ENCODE results near the gene NHSL1.

NHSL1 gene

GRCh38 chr6:138498629-138499302, 528 bp downstream of the NHSL1 start:
- DNase-seq (ENCODE audit: low spot score) = no peak

DNA sequence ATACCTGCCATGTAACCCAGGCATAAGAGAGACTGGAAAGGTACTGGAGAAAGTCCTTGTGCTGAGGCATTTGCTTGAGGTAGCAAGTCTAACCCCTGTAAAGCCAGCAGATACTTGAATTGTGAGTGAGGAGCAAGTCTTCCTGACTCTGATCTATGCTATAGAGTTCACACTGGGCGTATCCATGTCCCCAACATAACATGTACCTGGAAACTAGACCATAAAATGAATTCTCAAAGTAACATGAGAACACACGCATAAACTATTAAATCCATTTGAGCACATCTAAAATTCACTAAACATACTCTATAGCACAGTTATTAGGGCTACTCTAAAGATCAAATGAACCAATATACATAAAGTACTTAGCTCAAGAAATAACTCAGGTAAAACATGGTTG, 2.0 kb downstream of the NHSL1 start:
- DNase-seq (ENCODE audit: low spot score) = no peak

- DNase-seq (ENCODE audit: low spot score) = no peak
These were observed 5.0 kb downstream of the NHSL1 start for GRCh38 chr6:138494312-138494711.

DNA sequence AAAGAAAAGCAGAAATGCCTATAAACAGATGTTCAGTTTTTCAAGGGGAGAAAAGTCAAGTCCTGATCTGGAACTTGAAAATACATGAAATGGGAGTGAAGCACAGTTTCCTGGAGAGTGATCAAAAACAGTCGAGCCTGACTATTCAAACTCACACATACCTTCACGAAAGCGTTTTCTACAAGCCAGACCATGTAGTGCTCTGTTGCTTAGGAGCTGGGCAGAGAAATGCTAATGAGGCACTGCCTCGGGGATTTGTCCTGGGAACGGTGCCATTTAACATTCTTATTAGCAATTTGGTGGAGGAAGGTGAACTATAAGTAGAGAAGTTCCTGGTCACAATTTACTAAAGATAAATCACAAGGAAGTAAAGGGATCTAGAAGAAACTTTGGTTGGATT, 5.9 kb downstream of the NHSL1 start:
- peak; percentile 20 for DNase-seq (ENCODE audit: low spot score)

GRCh38 chr6:138492871-138493270, 6.4 kb downstream of the NHSL1 start:
- no peak for DNase-seq (ENCODE audit: low spot score)

- no peak for DNase-seq (ENCODE audit: low spot score)
These were observed 7.2 kb downstream of the NHSL1 start for GRCh38 chr6:138492113-138492512.

GRCh38 chr6:138491017-138491416, 8.3 kb downstream of the NHSL1 start:
- no peak for DNase-seq (ENCODE audit: low spot score)

GRCh38 chr6:138489846-138490245, 9.4 kb downstream of the NHSL1 start:
- DNase-seq (ENCODE audit: low spot score) = no peak

DNA sequence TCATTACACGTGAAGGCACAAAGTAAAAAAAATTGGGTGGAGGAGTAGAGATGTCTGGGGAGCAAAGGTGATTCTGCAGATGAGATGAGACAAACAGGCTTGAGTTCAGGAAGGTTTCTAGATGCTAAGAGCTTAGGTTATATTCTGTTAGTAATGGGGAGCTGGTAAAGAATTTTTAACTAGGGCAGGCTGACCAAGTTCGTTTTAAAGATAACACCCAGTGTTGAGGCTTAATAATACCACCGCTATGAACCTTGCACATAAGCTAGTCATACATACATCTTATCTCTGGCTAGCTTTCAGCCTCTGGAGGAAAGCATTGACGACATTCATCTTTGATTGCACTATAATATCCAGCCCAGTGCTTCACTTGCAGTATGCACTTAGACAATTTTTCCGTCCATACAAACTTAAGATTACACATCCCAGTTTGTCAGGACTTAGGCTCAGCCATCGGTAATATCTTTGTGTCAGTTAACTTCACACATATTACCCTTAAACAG, 12.1 kb downstream of the NHSL1 start:
- no peak for DNase-seq (ENCODE audit: low spot score)

- DNase-seq (ENCODE audit: low spot score) = no peak
These were observed 12.8 kb downstream of the NHSL1 start for GRCh38 chr6:138486249-138487101.

- DNase-seq (ENCODE audit: low spot score) = no peak
These were observed 13.6 kb downstream of the NHSL1 start for GRCh38 chr6:138485586-138486248.

DNA sequence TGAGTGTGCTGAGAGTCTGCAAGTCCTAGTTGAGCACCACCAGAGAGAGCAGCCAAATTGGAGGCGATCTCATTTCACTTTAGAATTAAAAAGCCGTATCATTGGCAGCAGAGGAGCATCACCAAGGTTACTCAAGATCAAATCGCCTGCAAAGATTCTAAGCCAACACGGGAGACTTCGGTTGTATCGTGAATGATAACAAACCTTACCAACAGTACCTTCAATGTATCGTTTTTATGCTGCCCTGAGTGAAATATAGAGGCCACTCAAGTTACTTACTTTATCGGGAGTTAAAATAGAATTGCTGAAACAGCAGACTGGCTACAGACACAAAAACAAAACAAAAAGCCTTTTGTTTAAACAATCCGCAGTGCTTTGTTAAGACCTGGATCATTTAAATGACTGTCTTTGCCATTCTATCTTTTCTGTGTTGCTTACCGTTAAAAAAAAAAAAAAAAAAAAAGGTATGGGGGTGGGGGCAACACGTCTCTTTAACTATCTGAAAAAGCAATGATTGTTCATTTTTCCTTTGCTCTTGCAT, 14.2 kb downstream of the NHSL1 start:
- DNase-seq (ENCODE audit: low spot score) = peak; percentile 17

DNA sequence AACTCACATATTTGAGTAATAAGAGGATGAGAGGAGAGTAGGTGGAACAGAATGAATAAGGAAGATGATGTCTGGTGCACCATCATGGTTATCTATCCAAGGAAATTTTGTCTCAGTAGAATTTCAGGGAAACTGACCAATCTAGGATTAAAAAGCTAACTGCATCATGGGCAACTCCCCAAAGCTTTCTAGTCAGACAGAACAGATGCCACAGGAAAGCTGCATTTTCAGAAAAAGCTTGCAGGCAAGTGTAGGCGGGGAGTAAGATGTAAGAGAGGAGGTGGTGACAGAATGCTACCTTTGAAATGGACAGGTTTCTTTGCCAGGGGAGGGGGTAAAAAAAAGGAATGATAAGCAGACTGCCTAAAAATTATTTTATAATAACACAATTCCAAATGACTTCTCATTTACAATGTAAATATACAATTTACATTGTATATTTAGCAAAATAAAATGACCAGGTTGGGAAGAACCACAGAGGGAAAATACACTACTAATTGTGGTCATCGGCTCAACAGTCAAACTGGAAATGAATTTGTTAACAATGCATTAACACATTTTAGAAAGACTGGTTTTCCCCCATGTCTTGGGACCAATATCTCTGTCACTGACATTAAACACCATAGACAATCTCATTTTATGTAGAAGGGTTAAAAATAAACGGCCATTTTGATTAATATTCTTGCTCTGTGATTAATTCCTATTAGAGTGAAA, 15.1 kb downstream of the NHSL1 start:
- DNase-seq (ENCODE audit: low spot score) = no peak

DNA sequence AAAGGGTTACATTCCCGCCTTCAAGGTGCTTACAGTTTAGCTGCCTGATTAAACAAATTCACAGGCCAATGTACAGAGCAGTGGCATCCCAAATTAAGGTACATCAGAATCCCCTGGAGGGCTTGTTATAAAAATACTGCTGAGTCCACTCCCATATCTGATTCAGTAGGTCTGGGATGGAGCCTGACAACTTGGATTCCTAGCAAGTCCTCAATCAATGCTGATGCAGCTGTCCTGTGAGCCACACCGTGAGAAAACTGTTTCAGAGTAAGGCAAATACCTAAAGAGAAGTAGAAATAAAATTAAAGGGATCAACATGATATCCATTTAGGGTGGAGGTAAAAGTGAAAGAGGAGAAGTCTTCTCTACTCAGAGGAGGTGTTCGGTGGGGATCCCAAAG, 16.5 kb downstream of the NHSL1 start:
- no peak for DNase-seq (ENCODE audit: low spot score)

DNA sequence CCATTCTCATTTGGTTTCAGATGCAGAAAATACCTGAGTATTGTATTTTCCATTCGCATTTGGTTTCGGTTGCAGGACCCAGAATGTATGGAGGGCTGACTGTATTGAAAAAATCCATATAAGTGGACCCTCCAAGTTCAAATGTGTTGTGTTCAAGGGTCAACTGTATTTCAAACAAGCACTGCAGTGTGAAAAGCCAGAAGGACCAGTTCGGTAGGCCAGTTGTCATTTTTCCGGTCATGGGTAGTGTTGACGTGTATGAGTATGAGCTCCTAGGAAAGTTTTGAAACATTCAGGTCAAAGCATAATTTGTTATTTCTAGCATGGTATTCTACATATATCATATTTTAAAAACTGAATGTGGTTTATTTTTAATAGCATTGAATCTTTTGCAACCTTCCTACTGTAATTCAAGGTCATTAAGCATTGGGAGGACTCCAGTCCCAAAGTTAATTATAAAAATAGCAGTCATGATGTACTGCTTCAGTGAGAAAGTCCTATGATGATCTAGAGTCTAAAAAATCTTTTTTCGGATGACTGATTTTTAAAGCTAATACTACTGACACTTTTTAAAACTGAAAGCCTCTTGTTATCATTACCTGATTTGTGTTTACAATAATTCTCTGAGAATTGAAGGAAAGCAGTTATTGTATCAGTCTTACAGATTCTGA, 18.9 kb downstream of the NHSL1 start:
- no peak for DNase-seq (ENCODE audit: low spot score)

GRCh38 chr6:138477913-138478539, 21.3 kb downstream of the NHSL1 start:
- no peak for DNase-seq (ENCODE audit: low spot score)

DNA sequence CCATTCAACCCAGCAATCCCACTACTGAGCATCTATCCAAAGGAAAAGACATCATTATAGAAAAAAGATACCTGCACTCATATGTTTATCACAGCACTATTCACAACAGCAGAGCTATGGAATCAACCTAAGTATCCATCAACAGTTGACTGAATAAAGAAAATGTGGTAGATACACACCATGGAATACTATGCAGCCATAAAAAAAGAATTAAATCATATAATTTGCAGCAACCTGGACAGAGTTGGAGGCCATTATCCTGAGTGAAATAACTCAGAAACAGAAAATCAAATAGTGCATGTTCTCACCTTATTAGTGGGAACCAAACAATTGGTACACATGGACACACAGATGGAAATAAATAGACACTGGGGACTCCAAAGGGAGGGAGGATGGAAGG, 23.2 kb downstream of the NHSL1 start:
- DNase-seq (ENCODE audit: low spot score) = no peak

GRCh38 chr6:138473144-138473543, 26.1 kb downstream of the NHSL1 start:
- DNase-seq (ENCODE audit: low spot score) = no peak

DNA sequence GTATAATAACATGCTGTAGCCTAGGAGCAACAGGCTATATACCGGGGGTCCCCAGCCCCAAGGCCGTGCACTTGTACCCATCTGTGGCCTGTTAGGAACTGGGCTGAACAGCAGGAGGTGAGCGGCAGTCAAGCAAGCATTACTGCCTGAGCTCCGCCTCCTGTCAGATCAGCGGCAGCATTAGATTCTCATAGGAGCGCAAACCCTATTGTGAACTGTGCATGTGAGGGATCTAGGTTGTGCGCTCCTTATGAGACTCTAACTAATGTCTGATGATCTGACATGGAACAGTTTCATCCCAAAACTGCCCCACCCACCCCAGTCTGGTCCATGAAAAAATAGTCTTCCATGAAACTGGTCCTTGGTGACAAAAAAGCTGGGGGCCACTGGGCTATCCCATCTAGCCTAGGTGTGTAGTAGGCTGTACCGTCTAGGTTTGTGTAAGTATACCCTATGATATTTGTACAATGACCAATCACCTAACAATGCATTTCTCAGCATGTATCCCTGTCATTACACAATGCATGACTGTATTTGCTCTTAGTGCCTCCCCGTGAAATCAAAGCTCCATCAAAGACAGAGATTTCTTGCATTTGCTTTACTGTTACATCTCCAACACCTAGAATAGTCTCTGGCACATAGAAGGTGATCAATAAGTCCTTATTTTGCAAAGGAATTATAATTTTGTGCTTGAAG, 30.8 kb downstream of the NHSL1 start:
- DNase-seq (ENCODE audit: low spot score) = no peak

DNA sequence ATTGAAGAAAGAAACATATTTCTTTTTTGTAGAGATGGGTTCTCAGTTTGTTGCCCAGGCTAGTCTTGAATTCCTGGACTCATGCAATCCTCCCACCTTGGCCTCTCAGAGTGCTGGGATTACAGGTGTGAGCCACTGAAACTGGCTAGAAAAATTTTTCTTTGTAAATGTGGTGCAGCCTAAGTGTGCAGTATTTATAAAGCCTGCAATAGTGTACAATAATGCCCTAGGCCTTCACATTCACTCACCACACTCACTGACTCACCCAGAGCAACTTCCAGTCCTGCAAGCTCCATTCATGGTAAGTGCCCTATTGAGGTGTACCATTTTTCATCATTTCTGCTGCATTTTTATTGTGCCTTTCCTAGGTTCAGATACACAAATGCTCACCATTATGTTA, 31.4 kb downstream of the NHSL1 start:
- DNase-seq (ENCODE audit: low spot score) = no peak

Data from cerebellar cortex (tissue), 1 donor.